GM19395 (cell line): Measurements from ENCODE around the gene TPSD1.
"Not testable (repeated sequence)": the region's sequence is repeated elsewhere in the genome, so short reads cannot be mapped to it uniquely, and the experiment has no call there.

ENCODE experiments used
- ATAC-seq: cut with Tn5 transposase; IDR thresholded peaks from one replicate; pipeline ENCODE4 v1.9.1; 2021; ENCODE audit warnings: mild to moderate bottlenecking, moderate library complexity; ENCODE audit not compliant: unreplicated experiment

Gene TPSD1

DNA sequence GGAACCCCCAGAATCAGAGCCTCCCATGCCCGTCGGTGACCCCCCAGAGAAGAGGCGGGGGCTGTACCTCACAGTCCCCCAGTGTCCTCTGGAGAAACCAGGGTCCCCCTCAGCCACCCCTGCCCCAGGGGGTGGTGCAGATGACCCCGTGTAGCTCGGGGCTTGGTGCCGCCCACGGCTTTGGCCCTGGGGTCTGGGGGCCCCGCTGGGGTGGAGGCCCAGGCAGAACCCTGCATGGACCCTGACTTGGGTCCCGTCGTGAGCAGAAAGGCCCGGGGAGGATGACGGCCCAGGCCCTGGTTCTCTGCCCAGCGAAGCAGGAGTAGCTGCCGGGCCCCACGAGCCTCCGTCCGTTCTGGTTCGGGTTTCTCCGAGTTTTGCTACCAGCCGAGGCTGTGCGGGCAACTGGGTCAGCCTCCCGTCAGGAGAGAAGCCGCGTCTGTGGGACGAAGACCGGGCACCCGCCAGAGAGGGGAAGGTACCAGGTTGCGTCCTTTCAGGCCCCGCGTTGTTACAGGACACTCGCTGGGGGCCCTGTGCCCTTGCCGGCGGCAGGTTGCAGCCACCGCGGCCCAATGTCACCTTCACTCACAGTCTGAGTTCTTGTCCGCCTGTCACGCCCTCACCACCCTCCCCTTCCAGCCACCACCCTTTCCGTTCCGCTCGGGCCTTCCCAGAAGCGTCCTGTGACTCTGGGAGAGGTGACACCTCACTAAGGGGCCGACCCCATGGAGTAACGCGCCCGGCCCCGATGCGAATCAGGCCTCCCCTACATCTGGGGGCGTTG lies 34.8 kb upstream of the TPSD1 start:
- ATAC-seq = no peak

DNA sequence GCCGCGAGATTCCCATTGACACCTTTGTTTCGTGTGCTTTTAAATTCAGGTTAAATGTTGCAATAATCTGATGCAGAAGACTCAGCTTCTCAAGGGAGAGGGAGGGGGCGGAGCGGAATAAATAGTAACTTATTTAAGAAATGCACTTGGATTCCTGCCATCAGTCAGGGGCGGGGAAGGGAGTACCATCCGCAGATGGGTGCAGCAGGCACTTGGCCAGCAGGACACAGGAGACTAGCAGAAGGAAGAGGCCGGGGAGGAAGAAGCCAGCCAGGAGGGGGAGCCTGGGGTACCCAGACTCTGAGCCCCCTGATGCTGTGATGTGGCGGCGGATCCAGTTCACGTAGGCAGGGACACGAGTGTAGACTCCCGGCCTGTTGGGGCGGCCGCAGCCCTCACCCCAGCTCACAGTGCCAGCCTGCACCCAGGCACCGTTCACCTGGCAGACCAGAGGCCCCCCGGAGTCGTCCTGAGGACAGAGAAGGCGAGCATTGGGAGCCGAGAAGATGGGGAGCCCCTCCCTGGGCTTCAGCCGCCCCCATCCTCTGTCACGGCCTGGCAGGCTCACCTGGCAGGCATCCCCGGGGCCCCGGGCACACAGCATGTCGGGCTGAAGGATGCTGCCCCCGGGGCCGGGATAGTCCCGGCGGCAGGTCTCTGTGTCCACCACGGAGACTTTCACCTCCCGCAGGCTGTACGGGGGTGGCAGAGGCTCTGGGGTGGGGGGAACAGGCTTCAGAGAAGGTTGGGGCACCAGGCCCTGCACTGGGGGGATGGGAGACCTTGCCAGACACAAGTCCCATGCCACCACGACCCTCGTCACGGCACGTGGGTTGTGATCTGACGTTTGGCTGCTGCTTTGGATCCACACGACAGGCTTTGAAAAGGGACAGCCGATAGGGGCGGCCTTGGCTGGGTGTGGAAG lies 34.0 kb upstream of the TPSD1 start:
- ATAC-seq = no peak

DNA sequence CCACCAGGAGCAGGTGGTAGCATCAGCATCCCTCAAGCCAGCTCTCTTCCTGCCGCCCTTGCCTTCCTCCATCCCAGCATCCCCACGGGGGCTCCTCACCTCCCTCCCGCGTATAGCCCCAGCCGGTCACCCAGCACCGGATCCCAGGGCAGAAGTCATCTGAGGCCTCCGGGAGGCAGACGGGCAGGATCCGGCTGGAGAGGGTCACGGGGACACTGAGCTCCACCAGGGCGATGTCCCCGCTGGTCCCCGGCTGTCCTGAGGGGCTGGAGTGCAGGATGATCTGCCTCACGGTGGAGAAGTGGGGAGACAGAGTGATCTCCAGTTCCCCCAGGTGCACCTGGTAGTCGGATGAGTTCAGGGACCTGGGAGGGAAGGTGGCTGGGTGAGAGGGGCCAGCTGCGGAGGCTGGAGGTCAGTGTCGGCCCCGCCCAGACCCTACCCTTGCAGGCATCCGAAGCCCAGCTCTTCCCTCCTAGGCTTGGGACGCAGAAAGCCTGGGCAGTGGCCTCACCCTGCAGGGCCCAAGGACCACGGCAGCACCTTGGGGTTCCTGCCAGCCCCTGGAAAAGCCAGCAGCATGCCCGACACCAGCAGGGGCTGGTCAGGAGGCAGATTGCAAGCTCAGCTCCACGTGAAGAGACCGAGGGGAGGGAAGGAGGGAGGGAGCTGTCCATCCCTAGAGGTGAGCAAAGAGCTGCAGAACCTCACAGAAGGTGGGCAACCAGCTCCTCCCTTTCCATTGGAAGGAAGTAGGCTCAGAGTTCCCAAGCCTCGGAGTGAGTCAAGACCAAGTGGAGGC lies 33.1 kb upstream of the TPSD1 start:
- no peak for ATAC-seq

DNA sequence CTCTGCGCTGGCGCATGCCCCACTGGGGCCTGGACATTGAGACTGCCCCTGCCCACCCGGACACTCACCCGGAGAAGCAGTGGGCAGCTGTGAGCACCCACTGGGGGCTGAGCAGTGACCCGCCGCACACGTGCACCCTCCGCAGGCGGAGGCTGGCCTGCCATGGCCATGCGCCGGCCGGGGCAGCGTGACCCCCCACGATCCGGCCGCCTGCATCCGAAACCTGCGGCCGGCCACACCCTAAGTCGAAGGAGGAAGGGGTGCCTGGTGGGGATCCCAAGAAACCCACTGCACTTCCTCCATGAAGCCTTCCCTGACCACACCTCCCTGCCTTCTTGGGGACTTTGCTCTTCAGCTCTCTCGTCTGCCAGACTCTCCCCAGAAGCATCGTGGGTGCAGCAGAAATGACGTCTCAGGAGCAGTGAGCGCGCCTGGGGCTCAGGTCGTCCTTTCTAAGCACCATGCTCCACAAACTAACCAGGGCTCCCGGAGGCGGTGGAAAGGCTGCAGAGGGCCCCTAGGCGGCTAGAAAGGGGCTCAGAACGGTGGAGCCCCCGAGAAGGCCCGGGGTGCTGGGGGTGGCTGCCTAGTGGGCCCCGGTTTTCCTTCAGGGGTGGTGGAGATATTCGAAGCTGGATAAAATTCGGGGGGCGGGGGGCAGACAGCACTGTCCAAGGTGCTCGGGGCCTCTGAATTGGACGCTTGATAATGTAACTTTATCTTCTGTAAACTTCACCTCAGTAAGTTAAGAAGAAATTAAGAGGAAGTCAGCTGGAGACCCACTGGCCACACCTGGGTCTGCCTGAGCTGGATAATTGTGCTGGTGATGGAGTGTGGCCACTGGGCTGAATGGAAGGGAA lies 32.3 kb upstream of the TPSD1 start:
- no peak for ATAC-seq

DNA sequence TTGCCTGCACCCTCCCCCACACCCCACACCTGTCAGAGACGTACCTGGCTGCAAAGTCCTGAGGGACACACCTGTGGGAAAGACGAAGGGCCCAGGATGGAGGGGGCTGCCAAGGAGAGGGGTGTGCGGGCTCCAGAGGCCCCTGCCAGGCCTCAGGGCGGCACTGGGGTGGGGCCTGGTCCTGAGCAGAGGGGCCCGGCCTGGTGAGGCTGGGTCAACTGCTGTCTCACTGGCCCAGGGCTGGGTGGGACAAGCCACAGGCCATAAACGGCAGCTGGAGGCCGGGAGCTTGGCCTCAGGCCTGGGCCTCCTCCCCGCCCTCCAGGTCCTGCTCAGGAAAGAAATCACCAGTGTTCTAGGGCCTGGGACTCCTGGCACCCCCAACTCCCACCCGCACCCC lies 31.3 kb upstream of the TPSD1 start:
- no peak for ATAC-seq

DNA sequence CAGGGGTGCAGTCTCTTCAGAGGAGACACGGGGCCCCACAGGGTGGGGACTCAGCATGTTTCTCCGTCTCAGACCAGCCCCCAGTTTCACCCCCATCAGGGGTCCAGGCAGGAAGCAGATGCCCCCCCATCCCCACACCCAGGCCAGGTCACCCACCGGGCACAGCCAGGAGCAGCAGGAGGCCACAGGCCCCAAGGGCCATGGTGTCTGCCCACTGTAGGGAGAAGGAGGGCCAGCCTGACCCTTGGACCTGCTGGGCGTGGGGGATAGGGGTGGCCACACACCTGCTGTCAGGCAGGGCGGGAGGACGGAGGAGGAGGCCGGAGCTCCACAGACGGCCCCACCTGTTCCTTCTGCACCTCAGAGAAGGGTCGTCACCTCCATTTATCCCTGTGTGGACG lies 30.8 kb upstream of the TPSD1 start, which contains the start of gene TPSG1:
TPSG1 (minus strand) TSS at position 218 of the 401 bp plus-strand sequence; CDS start at position 202, 16 bp downstream.
- no peak for ATAC-seq

DNA sequence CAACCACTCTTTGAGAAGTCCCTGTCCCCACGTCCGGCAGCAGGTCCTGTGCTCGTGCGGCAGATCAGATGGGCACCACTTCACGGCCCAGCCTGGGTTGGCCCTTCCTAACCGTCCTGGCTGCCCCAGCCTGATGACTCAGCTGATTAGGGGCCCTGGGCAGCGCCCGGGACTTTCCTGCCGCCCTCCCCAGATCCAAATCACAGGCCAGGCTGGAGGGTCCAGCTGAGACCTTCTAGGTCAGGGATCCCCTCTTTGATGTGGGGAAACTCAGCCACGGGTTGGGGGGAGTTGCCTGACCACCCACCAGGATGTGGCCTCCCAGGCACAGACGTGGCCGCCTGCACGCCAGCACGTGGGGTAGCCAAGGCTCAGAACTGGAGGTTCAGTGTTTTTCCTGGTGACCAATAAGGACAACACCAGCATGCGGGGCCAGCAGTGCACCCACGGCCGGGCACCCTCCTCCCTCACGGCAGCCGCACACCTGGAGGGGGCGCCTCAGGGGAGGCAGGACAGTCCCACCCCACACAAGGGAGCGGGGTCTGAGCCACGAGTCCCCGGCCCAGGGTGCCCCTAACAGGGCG lies 30.0 kb upstream of the TPSD1 start:
- ATAC-seq = not testable (repeated sequence)

DNA sequence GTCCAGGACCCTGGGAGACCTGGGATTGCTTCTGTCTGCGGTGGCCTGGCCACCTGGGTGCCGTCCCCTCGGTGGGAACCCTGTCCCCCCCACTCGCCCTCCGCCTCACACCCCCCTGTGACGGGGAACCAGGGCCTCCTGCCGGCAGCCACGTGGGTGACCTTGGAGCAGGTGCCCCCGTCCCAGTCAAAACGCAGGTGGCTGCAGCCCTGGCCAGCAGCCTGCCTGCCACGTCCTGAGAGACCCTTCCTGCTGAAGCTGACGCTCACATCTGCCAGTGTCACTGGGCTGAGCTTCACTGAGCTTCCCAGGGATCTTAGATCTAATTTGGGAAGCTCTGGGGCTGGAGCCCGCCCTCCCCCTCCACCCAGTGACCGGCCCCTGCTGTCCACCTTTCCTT lies 29.2 kb upstream of the TPSD1 start:
- ATAC-seq = not testable (repeated sequence)

DNA sequence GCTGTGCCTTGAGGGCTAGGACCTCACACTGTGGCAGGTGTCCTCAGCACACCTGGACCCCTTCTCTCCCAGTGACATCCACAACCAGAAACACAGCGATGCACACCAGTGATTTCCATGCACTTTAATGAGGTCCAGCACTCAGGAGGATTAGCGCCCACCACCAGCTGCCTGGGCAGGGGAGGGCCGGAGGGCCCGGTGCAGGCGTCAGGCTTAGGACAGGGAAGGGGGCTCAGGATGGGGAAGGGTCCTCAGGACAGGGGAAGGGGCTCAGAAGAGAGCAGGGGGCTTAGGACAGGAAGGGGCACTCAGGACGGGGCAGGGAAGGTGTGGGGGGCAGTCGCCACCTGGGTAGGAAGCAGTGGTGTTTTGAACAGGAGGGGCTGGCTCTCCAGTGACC lies 27.6 kb upstream of the TPSD1 start:
- ATAC-seq = not testable (repeated sequence)

DNA sequence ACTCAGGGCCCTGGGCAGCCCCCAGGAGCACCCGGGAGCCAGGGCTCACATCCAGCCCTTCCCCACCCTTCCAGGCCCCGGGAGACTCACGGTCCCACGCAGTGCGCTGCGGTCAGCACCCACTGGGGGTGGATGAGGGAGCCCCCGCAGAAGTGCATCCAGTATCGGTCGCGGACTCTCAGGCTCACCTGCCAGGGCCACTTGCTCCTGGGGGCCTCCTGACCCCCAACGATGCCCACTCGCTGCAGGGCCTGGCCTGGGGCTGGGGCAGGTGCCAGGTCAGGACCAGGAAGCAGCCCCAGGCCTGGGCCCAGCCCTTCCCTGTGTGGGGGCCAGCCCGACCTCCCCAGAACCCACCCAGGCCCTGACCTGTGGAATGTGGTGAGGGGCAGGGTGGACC lies 26.4 kb upstream of the TPSD1 start:
- not testable (repeated sequence) for ATAC-seq

DNA sequence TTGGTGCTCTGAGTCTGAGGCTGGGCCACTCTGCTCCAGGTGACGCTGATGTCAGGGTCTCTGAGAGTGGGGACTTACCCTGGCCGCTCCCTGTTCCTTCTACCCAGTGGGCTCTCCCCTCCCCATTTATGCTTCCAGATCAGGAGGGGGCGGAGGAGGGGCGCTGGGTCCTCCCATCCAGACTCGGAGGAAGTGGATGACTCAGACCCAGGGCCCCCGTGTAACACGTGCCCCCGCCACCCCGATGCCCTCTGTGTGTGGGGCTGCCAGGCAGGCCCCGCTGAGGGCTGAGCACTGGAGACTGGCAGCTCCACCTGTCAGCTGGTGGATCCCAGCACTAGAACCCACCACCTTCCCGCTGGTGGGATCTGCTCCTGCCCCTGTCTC lies 25.8 kb upstream of the TPSD1 start, which contains the start of gene TPSB2:
TPSB2 (minus strand) TSS at position 101 of the 387 bp plus-strand sequence. CDS start 233 bp downstream, outside the sequence.
- not testable (repeated sequence) for ATAC-seq

DNA sequence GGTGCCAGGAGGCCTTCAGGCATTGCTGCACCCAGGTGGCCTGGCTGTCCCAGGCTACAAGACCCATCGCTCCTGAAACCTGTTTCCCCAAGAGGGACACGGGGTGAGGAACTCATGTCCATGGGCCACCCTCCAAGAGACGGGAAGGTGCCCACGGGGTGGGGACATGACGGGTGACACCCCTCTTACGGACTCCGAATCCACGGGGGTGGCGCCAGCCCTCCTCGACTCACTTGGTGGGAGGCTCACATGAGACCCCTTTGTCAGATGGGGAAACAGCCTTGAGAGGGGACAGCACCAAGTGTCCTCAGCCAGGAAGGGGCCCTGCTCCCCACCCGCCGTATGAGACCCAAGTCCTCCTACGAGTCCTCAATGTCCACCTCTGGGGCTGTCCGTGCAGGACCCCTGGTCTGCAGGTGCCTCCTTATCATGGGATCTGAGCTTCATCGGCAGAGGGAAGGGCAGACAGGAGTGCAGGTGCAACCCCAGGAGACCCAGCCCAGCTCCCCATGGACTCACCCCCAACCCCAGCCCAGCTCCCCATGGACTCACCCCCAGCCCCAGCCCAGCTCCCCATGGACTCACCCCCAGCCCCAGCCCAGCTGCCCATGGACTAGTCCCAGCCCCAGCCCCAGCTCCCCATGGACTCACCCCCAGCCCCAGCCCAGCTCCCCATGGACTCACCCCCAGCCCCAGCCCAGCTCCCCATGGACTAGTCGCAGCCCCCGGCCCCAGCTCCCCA lies 25.2 kb upstream of the TPSD1 start:
- not testable (repeated sequence) for ATAC-seq

DNA sequence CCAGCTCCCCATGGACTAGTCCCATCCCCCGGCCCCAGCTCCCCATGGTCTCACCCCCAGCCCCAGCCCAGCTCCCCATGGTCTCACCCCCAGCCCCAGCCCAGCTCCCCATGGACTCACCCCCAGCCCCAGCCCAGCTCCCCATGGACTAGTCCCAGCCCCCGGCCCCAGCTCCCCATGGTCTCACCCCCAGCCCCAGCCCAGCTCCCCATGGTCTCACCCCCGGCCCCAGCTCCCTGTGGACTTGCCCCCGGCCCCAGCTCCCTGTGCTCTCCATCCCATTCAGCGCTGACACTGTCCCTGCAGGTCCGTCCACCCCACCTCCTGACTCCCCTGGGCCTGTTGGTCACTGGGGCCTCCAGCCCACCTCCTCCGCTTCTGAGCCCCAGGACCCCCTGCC lies 24.6 kb upstream of the TPSD1 start:
- not testable (repeated sequence) for ATAC-seq

DNA sequence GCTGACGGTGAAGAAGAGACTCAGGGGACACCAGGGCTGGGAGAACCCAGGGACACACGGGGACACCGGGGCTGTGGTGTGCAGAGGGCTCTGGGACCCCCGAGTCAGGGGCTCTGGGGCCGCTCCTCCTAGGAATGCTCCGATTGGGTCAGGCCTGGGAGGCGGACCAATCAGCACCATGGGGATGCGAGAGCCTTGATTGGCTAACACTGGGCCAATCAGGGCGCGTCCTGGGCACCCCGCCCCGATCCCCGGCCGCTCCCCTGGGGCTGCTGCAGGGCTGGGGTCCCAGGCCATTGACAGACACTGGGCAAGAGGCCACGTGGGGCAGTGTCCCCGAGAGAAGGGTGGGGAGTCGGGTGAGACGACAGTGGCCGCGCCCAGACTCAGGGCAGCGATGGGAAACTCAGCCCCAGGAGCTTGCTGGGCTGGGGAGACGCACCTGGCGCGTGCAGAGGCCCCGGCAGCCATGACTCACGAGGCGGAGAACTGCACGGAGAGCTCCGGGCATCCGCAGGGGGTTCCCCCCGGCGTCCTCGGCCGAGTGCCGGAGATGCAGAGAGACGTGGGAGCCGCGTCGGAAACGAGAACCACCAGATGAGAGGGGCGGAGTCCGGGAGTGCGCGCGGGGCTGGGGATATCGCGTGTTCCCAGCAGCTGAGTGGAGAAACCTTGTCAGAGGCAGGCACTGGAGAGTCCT lies 23.7 kb upstream of the TPSD1 start:
- not testable (repeated sequence) for ATAC-seq

DNA sequence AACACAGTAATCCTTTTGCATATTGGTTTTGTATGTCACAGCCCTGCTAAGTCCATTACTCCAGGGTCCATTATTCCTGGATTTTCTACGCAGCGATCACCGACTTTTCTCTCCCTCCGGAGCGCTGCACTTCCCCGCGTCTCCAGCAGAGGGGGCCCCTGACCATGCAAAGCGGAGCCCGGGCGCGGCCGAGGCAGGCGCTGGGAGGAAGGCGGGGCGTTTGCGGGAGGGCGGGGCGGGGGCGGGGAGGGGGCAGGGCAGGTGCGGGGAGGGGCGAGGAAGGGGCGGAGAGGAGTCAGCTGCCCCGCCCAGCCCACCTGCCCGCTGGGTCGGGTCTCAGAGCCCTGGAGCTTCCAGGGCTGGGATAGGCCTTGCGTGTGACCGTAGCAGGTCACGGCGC lies 19.2 kb upstream of the TPSD1 start:
- not testable (repeated sequence) for ATAC-seq

DNA sequence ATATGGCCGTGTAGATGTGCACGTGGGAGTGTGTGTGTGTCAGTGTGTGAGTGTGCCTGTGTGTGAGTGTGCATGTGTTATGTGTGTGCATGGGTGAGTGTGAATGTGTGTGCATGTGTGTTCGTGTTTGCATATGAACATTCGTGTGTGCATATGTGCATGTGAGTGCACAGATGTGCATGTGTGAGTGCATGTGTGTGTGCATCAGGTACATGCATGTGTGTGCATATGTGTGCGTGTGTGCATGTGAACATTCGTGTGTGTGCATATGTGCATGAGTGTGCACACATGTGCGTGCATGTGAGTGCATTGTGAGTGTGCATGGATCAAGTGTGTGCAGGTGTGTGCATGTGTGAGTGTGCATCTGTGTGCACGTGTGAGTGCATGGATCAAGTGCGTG lies 17.9 kb upstream of the TPSD1 start:
- ATAC-seq = no peak

DNA sequence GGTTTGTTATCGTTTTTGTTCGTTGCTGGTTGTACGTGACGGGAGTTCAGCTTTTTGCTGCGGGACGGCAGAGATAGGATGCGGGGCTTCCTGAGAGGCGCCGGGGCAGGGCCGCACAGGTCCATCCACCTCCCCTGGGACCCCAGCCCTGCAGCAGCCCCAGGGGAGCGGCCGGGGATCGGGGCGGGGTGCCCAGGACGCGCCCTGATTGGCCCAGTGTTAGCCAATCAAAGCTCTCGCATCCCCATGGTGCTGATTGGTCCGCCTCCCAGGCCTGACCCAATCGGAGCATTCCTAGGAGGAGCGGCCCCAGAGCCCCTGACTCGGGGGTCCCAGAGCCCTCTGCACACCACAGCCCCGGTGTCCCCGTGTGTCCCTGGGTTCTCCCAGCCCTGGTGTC lies 17.0 kb upstream of the TPSD1 start:
- not testable (repeated sequence) for ATAC-seq

DNA sequence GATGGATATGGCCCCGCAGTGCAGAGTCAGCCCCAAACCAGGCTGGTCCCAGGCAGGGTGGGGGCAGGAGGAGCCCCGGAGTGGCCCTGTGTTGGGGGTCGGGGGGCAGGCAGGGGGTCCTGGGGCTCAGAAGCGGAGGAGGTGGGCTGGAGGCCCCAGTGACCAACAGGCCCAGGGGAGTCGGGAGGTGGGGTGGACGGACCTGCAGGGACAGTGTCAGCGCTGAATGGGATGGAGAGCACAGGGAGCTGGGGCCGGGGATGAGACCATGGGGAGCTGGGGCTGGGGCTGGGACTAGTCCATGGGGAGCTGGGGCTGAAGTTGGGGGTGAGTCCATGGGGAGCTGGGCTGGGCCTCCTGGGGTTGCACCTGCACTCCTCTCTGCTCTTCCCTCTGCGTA lies 16.3 kb upstream of the TPSD1 start:
- not testable (repeated sequence) for ATAC-seq
